ENCODE measurements around the gene STAB1.

Gene STAB1

DNA sequence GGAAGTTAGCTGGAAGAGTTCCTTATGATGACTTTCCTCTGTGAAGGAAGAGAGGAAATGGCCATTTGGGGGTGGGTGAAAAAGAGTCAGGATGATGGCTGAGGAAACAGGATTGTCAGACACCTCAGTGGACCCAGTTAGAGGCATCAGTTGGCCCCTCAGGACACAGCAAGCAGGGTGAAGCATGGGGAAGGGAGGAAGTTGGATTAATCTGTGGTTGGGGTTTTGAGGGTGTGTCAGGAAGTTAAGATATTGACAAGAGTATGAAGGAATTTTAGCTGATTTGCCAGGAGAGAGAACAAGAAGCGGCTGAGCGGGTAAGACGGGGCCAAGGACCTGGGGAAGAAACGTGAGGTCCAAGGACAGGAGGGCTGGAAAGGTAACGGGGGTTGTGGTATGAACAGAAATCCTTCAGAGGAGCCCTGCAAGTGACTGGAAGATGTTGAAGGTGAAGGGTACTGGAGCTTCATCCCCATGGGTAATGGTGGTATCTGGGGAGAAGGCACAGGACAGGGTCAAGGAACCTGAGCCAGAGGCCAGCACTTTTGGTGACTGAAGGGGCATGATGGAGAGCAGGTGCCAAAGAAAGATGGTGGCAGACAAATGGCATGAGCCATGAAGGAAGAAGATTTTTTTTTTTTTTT is 44.0 kb downstream of the STAB1 start:
- Histone ChIP-seq H3K4me3 (ENCODE audit: low read depth in 1 of 2, low read length in 2 of 2) (peak overlapping the region in 1 of 2 experiments; percentile 2; a peak in 1 of 4 replicates), H4K20me1 (ENCODE audit: insufficient read depth, low read length) (peaks cover 7% of the 10 kb centered on the region; the same call in 1 of the 2 replicates), H3K9ac (ENCODE audit: low read depth, low read length) (no peak overlapping the region), H3K79me2 (ENCODE audit: insufficient read depth, low read length) (peaks cover 37% of the 10 kb centered on the region), H3K36me3 (ENCODE audit: insufficient read depth, low read length) (peaks cover 22% of the 10 kb centered on the region), H3K4me1 (ENCODE audit: insufficient read depth, low read length) (peaks cover 35% of the 10 kb centered on the region), H3K27me3 (ENCODE audit: insufficient read depth, low read length, poor library complexity) (no peaks in the 10 kb centered on the region), H3K4me2 (ENCODE audit: insufficient read depth, low read length) (peak overlapping the region; percentile 86), H3K27ac (ENCODE audit: low read length) (peak overlapping the region; percentile 50; the same call in 1 of the 2 replicates), H2AFZ (ENCODE audit: low read depth, low read length) (no peak overlapping the region), H3K9me3 (ENCODE audit: insufficient read depth, low read length, severe bottlenecking) (no peaks in the 10 kb centered on the region)
- DNase-seq = peak; percentile 3
- ATAC-seq (ENCODE audit: insufficient read depth, low read depth) = no peak
- TF ChIP-seq CTCF (IDR thresholded peaks at IDR 0.05; ENCODE audit: borderline replicate concordance, extremely low read depth, low read length, poor library complexity, severe bottlenecking) = no peak
- no peak for TF ChIP-seq EZH2 (IDR thresholded peaks at IDR 0.05; ENCODE audit: borderline replicate concordance, low read depth, low read length, severe bottlenecking)

- TF ChIP-seq EZH2 (IDR thresholded peaks at IDR 0.05; ENCODE audit: borderline replicate concordance, low read depth, low read length, severe bottlenecking) (no peak), CTCF (IDR thresholded peaks at IDR 0.05; ENCODE audit: borderline replicate concordance, extremely low read depth, low read length, poor library complexity, severe bottlenecking) (no peak)
- no peak for ATAC-seq (ENCODE audit: insufficient read depth, low read depth)
- H2AFZ ChIP-seq (ENCODE audit: low read depth, low read length) = no peak overlapping the region
- no peak overlapping the region for H3K4me3 ChIP-seq (ENCODE audit: low read depth in 1 of 2, low read length in 2 of 2)
- no peak for DNase-seq
- peaks cover 41% of the 10 kb centered on the region for H3K36me3 ChIP-seq (ENCODE audit: insufficient read depth, low read length)
- H3K9ac ChIP-seq (ENCODE audit: low read depth, low read length) = no peak overlapping the region
- H3K9me3 ChIP-seq (ENCODE audit: insufficient read depth, low read length, severe bottlenecking) = no peaks in the 10 kb centered on the region
- H3K79me2 ChIP-seq (ENCODE audit: insufficient read depth, low read length) = peaks cover 41% of the 10 kb centered on the region
- no peak overlapping the region for H3K27ac ChIP-seq (ENCODE audit: low read length)
- H3K27me3 ChIP-seq (ENCODE audit: insufficient read depth, low read length, poor library complexity) = no peaks in the 10 kb centered on the region
- peaks cover 10% of the 10 kb centered on the region; the same call in 1 of the 2 replicates for H4K20me1 ChIP-seq (ENCODE audit: insufficient read depth, low read length)
- no peak overlapping the region for H3K4me2 ChIP-seq (ENCODE audit: insufficient read depth, low read length)
- peaks cover 26% of the 10 kb centered on the region for H3K4me1 ChIP-seq (ENCODE audit: insufficient read depth, low read length)
Measured at GRCh38 chr3:52541050-52541449, 45.9 kb downstream of the STAB1 start.

GRCh38 chr3:52544937-52545336 is 49.8 kb downstream of the STAB1 start:
- Histone ChIP-seq H3K27ac (ENCODE audit: low read length) (no peak overlapping the region), H4K20me1 (ENCODE audit: insufficient read depth, low read length) (0 out of 2 replicates have a peak, but pooled peaks cover 3% of the 10 kb centered on the region), H3K4me3 (ENCODE audit: low read depth in 1 of 2, low read length in 2 of 2) (no peak overlapping the region), H3K36me3 (ENCODE audit: insufficient read depth, low read length) (peaks cover 75% of the 10 kb centered on the region), H3K79me2 (ENCODE audit: insufficient read depth, low read length) (peaks cover 13% of the 10 kb centered on the region), H3K4me1 (ENCODE audit: insufficient read depth, low read length) (no peaks in the 10 kb centered on the region), H3K27me3 (ENCODE audit: insufficient read depth, low read length, poor library complexity) (no peaks in the 10 kb centered on the region), H2AFZ (ENCODE audit: low read depth, low read length) (no peak overlapping the region), H3K9me3 (ENCODE audit: insufficient read depth, low read length, severe bottlenecking) (no peaks in the 10 kb centered on the region), H3K4me2 (ENCODE audit: insufficient read depth, low read length) (no peak overlapping the region), H3K9ac (ENCODE audit: low read depth, low read length) (no peak overlapping the region)
- ATAC-seq (ENCODE audit: insufficient read depth, low read depth) (no peak), DNase-seq (no peak)
- TF ChIP-seq EZH2 (IDR thresholded peaks at IDR 0.05; ENCODE audit: borderline replicate concordance, low read depth, low read length, severe bottlenecking) = no peak

- Histone ChIP-seq H4K20me1 (ENCODE audit: insufficient read depth, low read length) (0 out of 2 replicates have a peak, but pooled peaks cover 3% of the 10 kb centered on the region), H3K27me3 (ENCODE audit: insufficient read depth, low read length, poor library complexity) (no peaks in the 10 kb centered on the region), H3K36me3 (ENCODE audit: insufficient read depth, low read length) (peaks cover 80% of the 10 kb centered on the region), H3K4me3 (ENCODE audit: low read depth in 1 of 2, low read length in 2 of 2) (no peak overlapping the region), H3K4me1 (ENCODE audit: insufficient read depth, low read length) (no peaks in the 10 kb centered on the region), H3K9ac (ENCODE audit: low read depth, low read length) (no peak overlapping the region), H3K9me3 (ENCODE audit: insufficient read depth, low read length, severe bottlenecking) (no peaks in the 10 kb centered on the region), H2AFZ (ENCODE audit: low read depth, low read length) (no peak overlapping the region), H3K27ac (ENCODE audit: low read length) (no peak overlapping the region), H3K79me2 (ENCODE audit: insufficient read depth, low read length) (peaks cover 13% of the 10 kb centered on the region), H3K4me2 (ENCODE audit: insufficient read depth, low read length) (no peak overlapping the region)
- no peak for ATAC-seq (ENCODE audit: insufficient read depth, low read depth)
- DNase-seq = no peak
- TF ChIP-seq CTCF (IDR thresholded peaks at IDR 0.05; ENCODE audit: borderline replicate concordance, extremely low read depth, low read length, poor library complexity, severe bottlenecking) (no peak), EZH2 (IDR thresholded peaks at IDR 0.05; ENCODE audit: borderline replicate concordance, low read depth, low read length, severe bottlenecking) (no peak)
Measured at GRCh38 chr3:52546111-52546901, 51.2 kb downstream of the STAB1 start.
